Measurements from ENCODE around the gene PRSS57.

PRSS57 gene

DNA sequence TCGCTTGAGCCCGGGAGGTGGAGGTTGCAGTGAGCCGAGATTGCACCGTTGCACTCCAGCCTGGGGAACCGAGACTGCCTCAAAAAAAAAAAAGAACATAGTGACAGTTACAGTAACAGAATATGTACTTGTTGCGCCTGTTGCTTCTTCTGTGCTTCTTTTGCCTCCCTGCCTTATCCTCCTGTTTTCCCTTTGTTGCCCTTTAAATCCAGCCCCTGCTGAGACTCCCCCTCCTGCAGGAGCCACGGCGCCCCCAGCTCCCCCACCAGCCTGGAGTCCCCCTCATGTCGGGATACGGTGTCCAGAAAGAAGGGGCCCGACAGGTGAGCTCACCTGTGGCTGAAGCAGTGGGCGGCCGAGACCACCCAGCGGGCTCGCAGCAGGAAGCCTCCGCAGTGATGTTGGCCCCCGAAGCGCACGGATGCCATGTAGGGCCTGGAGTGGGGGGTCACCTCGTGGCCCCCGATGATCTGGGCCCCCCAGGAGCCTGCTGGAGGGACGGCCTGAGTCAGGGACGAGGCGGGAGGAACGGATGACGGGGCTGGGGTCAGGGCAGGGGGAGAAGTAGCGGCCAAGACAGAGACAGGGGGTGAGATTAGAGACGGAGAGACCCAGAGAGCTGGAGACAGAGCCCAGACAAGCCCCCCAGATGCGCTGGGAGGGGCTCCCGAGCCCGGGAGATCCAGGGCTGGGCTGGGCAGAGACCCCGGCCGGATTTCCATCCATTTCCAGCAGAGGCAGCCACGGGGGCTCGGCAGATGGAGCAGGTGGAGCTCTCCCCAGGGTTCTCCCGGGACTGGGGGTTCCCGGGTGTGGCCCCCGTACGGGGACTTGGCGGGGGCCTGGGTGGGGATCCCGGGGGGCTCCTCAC, 536 bp downstream of the PRSS57 start:
- DNase-seq (ENCODE audit: low read depth): no peak

DNA sequence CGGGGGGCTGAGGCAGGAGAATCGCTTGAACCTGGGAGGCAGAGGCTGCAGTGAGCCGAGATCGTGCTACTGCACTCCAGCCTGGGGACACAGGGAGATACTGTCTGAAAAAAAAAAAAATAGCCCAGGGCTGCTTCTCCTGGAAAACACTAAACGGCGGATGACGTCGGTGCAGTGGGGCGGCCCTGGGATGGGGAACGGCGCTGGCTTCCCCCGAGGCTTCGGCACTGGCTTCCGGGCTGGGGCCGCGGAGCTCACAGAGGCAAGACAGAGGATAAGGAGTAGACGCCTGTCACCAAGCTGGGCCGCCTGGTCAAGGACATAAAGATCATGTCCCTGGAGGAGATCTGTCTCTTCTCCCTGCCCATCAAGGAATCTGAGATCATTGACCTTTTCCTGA, 5.0 kb downstream of the PRSS57 start:
- no peak for DNase-seq (ENCODE audit: low read depth)

DNA sequence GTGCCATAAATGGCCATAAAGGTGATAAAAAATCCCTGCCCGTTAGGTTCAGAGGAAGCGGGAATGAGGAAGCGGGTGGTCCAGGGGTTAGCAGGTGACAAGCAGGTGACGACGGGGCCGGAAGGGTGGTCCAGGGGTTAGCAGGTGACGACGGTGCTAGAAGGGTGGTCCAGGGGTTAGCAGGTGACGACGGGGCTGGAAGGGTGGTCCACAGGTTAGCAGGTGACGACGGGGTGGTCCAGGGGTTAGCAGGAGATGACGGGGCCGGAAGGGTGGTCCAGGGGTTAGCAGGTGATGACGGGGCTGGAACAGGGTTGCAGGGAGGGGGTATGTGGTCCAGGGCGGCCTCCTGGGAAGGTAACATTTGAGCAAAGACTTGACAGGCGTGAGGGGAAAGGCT, 6.3 kb downstream of the PRSS57 start:
- no peak for DNase-seq (ENCODE audit: low read depth)

DNA sequence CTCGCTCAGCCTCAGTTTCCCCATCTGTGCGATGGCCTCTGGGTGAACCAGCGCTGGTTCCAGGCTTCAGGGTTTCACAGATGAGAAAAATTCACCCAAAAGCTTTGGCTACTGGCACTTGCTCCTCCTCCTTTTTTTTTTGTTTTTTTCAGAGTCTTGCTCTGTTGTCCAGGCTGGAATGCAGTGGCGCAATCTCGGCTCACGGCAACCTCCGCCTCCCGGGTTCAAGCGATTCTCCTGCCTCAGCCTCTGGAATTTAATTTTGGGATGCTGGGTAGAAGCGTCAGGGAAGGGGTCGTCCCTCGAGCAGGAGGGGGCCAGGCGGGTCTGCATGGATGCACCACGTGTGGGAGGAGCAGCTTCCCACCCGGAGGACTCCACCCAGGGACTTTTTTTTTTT, 7.0 kb downstream of the PRSS57 start:
- DNase-seq (ENCODE audit: low read depth): no peak

DNA sequence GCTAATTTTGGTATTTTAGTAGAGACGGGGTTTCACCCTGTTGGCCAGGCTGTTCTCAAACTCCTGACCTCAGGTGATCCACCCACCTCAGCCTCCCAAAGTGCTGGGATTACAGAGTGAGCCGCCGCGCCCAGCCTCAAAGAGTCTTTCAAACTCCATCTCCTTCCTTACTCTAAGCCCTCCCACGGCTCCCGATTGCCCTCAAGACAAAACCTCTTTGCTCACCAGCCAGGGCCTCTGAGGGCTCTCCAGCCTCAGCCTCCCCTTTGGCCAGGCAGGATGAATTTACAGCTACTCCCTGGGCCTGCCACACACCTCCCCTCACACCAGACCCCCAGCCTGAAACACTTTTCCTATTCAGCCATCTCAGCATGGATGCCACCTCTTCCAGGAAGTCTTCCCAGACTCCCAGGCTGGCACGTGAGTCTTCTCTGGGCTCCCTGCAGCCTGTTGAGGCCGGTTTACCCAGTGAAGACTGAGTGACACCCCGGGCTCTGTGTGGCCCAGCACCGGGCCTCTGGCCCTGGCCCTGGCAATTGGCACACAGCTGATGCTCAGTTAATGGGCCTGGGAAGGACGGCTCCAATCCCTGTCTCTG, 7.6 kb downstream of the PRSS57 start:
- no peak for DNase-seq (ENCODE audit: low read depth)

DNA sequence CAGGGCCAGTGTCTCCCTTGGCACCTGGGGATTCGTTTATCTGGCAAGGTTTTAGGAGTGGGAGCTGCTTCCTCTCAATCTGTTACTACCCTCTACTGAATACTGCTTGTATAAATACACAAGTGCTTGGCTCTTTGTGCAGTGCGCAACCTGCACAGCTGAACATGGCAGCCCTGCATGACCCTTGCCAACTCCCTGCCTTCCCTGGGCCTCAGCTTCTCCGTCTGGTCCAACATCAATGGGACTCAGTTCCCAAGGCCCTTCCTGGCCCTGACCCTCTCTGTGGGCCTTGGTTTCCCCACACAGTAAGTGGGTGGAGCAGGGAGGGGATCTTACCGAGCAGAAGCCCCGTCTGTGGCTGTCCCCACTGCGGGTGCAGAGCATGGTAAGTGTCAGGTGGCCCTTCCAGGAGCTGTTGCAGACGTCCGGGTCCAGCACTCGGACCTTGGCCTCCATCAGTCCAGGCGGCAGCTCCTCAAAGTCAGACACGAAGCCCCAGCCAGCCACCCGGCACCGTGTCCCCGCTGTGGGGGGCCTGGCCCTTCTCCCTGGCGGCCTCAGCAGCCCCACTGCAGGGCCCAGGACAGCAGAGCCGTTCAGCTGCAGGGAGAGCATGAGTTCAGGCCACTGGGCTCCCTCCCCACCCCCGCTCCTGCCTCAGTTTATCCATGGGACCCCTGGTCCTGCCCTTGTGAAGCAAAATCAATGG, 8.5 kb downstream of the PRSS57 start:
- DNase-seq (ENCODE audit: low read depth): no peak

DNA sequence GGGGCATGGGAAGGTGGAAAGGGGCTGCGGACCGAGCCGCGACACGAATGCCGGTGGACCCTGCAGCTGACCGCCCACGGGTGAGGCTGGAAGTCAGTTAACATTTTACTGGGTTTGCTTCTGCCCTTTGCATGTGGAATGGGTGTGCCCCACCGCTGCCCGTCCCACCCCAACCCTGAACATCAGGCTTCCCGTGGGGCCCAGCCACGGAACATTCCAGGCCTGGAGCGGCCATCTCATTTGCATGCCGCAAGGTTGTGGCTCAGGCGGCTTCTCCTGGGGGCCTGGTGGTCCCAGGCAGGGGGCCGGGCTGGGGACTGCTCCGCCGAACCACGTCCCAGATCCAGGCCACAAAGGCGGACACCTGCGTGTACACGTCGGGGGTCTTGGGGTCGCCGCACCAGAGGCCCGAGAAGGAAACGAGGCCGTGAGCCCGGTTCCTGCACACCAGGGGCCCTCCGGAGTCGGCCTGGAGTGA, 9.8 kb downstream of the PRSS57 start:
- no peak for DNase-seq (ENCODE audit: low read depth)

DNA sequence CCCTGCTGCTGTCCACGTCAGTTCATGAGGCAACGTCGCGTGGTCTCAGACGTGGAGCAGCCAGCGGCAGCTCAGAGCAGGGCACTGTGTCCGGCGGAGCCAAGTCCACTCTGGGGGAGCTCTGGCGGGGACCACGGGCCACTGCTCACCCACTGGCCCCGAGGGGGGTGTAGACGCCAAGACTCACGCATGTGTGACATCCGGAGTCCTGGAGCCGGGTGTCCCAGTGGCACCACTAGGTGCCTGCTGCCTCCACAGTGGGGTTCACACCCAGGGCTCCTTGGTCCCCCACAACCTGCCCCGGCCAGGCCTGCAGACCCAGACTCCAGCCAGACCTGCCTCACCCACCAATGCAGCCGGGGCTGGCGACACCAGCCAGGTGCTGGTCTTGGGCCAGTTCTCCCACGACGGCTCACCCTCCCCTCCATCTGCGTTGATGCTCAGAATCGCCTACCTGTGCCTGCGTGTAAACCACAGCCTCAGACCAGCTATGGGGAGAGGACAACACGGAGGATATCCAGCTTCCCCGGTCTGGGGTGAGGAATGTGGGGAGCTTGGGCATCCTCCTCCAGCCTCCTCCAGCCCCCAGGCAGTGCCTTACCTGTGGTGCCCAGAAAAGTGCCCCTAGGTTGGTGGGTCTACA, 12.5 kb downstream of the PRSS57 start:
- no peak for DNase-seq (ENCODE audit: low read depth)

DNA sequence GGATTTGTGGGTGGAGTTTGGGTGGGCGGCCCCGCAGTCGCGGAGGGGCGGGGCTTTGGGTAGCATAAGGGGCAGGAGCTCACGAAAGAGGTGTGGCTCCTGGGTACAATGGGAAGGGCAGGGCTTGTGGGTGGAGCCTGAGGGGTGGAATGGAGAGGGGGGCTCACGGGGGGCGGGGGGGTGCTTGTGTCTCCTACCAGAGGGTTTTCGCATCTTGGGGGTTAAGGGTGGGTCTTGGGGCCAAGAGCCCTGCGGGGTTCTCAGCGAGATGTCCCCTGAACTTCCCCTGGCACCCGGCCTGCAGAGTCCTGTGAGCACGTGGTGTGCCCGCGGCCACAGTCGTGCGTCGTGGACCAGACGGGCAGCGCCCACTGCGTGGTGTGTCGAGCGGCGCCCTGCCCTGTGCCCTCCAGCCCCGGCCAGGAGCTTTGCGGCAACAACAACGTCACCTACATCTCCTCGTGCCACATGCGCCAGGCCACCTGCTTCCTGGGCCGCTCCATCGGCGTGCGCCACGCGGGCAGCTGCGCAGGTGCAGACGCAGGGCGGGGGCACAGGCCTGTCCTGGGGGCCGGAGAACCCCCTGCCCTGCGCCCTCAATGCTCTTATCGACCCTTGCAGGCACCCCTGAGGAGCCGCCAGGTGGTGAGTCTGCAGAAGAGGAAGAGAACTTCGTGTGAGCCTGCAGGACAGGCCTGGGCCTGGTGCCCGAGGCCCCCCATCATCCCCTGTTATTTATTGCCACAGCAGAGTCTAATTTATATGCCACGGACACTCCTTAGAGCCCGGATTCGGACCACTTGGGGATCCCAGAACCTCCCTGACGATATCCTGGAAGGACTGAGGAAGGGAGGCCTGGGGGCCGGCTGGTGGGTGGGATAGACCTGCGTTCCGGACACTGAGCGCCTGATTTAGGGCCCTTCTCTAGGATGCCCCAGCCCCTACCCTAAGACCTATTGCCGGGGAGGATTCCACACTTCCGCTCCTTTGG, 13.9 kb downstream of the PRSS57 start:
- DNase-seq (ENCODE audit: low read depth): peak; percentile 77

DNA sequence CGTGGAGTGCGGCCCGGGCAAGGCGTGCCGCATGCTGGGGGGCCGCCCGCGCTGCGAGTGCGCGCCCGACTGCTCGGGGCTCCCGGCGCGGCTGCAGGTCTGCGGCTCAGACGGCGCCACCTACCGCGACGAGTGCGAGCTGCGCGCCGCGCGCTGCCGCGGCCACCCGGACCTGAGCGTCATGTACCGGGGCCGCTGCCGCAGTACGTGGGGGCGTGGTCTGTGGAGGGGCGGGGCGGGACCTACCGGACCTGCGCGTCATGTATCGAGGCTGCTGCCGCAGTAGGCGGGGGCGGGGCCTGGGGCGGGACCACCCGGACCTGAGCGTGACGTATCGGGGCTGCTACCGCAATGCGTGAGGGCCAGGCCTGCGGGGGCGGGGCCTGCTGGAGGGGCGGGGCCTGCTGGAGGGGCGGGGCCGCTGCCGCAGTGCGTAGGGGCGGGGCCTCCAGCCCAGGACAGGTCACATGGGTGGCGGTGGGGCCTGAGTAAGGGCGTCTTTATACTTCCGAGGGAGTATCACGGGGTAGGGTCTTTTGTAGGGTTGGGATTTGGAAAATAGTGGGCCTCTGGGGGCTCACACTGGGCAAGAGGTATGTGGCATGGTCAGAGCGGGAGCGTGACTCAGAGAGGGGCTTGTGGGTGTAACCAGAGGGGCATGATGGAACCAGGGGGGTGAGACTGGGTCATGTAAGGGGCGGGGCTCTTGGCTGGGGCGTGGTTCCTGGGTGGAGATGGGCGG, 14.8 kb downstream of the PRSS57 start:
- DNase-seq (ENCODE audit: low read depth): peak; percentile 99

DNA sequence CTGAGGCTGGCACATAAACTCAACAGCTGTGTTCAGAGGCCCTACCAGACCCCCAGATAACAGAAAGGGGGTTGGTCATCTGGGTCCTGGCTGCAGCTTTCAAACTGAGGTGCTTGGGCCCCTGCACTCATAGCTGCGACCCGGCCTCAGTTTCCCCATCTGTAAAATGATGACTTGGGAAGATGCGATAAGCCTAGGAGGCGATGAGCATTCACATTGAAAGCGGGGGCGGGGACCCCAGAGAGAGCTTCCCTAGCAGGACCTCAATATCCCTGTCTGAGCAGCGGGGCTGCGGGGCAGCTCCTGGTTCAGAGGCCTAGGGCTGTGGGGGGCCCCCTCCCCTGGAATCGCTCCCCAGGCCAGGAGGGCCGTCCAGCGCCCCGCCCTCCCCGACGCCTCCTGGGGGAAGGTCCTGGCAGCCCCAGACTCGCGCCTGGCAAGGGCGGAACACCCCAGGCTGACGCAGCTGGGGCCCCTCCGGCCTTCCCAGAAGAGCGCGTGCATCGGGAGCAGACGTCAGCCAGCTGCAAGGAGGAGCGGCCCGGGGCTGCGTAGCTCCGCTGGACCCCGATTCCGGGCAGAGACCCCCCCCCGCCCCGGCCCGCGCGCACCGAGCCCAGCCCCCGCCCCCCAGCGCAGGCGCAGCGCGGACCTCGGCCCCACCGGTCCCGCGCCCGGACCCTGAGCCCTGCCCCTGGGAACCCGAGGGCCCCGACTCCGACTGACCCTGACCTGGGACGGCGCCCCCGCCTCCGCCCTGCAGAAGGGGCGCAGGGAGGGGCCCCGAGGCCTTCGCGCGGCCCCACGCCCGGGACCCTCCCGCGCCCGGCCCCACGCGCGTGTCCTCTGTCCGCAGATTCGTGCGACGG, 15.6 kb downstream of the PRSS57 start:
- DNase-seq (ENCODE audit: low read depth): no peak

DNA sequence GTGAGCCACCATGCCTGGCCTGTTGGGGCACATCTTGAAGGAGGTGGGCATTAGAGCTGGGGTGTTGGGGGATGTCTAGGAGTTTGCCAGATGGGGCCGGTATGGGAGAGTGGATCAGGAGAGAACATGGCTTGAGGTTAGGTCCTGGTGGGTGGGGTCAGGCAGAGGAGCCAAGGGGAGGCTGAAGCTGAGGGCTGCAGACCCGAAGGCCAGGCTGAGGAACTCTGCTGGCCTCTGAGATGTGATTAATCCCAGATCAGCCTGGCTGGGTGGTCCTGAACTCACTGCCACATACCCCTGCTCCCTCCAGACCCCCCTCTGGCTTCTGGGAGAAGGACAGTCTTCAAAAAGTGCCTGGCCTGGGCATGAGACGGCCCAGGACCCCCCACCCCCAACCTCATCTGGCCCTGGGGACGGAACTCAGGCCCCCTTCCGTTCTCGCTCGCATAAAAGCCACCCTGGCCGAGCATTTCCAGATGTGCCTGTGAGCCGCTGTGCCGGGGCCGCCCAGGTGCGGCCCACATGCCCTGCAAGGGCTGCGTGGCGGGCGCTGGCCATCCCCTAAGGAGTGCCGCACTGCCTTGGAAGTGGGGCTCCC, 16.4 kb downstream of the PRSS57 start:
- no peak for DNase-seq (ENCODE audit: low read depth)

DNA sequence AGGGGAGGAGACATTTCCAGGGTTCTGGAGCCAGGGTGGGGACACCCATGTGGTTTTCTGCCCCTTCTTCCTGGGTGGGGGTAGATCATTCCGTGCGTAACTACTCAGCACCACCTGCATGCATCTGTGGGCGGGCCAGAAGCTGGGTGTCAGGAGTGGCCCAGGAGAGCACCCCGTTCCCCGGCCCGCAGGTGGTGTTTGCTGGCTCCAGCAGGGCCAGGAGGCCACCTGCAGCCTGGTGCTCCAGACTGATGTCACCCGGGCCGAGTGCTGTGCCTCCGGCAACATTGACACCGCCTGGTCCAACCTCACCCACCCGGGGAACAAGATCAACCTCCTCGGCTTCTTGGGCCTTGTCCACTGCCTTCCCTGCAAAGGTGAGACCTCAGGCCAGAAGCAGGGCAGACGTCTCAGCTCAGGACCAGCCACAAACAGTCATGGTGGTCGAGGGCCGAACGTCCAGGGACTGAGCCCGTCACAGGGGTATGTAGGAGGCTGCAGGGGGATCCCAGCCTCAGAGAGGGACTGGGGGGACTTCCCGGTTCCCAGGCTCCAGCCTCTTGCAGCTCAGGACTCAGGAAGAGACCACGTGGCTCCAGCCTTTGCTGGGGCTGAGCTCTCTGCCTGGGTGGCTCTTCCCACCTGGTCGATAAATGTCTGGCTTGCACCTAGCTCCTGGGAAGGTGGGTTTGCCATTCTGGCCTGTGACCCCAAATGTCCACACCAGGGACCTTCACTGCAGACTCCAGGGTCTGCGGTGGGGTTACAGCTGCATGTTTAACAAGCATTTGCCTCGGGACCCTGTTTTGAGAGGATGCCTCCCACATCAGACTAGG, 17.4 kb downstream of the PRSS57 start:
- no peak for DNase-seq (ENCODE audit: low read depth)

DNA sequence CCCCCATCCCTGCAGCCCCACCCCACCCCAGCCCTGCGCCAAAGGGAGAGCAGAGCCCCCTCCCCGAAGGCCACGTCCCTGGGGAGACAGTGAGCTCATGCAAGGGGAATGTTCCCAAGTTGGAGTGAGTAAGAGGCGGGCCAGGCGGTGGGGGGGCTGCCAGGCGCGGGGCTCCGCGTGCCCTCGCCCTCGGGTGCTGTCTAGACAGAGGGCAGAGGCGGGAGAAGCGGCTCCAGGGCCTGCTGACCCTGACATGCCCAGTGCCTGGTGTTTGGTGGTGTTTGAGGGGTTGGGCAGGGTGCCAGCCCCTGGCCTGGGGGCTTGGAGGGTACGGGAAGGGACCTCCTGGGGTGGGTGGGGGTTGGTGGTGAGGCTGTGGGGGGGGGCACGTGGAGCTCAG, 18.1 kb downstream of the PRSS57 start:
- DNase-seq (ENCODE audit: low read depth): no peak

DNA sequence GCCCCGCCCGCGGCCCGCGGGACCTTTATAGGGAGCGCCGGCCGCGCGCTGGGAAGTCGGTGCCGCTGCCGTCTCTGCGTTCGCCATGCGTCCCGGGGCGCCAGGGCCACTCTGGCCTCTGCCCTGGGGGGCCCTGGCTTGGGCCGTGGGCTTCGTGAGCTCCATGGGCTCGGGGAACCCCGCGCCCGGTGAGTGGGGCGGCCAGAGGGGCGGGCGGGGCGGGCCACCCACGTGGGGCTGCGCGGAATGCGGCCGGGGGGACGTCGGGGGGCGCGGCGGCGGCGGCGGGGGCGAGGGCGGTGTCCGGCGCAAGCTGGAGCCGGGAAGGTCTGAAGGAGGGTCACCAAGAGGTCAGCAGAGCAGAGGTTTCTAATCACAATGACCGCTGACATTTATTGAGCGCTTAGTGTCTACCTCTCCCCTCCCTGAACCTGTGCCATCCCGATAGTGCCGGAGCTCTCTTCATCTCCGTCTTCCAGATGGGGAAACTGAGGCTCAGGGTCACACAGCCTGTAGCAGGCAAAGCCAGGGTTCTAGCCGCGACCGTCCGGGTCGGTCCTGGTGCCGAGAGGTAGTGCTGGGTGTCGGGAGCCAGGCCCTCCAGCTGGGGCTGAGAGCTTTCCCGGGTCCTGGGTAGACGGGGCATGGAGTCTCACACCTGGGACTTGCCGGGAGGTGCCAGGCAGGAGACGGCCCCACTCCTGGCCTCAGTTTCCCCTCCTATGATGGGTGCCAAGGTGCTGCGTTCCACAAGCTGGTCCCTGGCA, 18.7 kb downstream of the PRSS57 start, which contains the start of gene FSTL3:
Gene FSTL3 (plus strand): TSS at position 54 of the 767 bp plus-strand sequence. CDS start 32 bp downstream, at position 86.
- no peak for DNase-seq (ENCODE audit: low read depth)

DNA sequence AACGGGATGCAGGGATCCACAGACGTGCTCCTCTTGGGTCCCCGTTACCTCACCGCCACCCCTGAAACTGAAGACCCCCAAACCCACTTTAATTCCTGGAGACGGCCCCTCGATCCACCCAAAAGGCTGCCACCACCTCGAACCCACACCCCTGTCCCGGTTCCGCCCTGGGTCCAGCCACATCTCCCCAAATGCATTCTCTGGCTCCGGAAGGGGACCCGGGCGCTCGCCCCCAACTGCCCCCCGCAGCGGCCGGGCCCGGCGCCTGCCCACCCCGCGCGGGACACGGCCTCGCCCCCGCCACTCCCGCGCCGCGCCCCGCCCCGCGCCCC, 19.3 kb downstream of the PRSS57 start:
- DNase-seq (ENCODE audit: low read depth): no peak
